H1 (cell line): Measurements from ENCODE around the gene TMPRSS13. TPM values are rescaled to one million over a fixed set of nuclear protein-coding genes. Genes with fewer than 3 reads are reported as not detected.
A peak's percentile ranks its signal among the peaks of the same experiment; 100 is the strongest.

Source experiments
- CTCF ChIA-PET: fragments of 300-600 bp; sonication (Branson Sonifier 250); formaldehyde crosslinking; loops from one replicate; lab custom pipeline; 2021; ENCODE audit not compliant: partially characterized antibody; lab: Charles Lee
- POLR2A ChIA-PET: fragments of 300-600 bp; sonication (Branson Sonifier 250); formaldehyde crosslinking; loops from one replicate; lab custom pipeline; 2021; ENCODE audit warnings: inconsistent platforms; ENCODE audit not compliant: partially characterized antibody; lab: Charles Lee
- DNase-seq, 2 experiments: peaks; one replicate each; pipeline versions ENCODE4 v3.0.0 to v3.0.0-alpha.2; 2010 to 2022; ENCODE audit warnings: low spot score in 2 of 2, low read depth in 1 of 2, mixed read lengths in 1 of 2
- FAIRE-seq: peaks from 2 replicates; lab custom pipeline; 2011; peaks lifted over from hg19 to GRCh38; lab: Jason Lieb, UNC
- H2AFZ ChIP-seq: 2 replicates; pipeline ENCODE4 v1.8.1; 2012; ENCODE audit warnings: low read length, inconsistent platforms
- H2AK5ac ChIP-seq: 2 replicates; pipeline ENCODE4 v1.6.1; 2013; ENCODE audit warnings: low read depth, low read length
- H2BK120ac ChIP-seq: replicated peaks from 2 replicates; pipeline ENCODE3; 2013; ENCODE audit warnings: low read depth, low read length, inconsistent platforms
- H2BK12ac ChIP-seq: 2 replicates; pipeline ENCODE4 v1.6.1; 2013; ENCODE audit warnings: low read depth, low read length
- H2BK15ac ChIP-seq: 2 replicates; pipeline ENCODE4 v1.6.1; 2013; ENCODE audit warnings: low read length
- H2BK20ac ChIP-seq: 2 replicates; pipeline ENCODE4 v1.6.1; 2013; ENCODE audit warnings: low read length
- H2BK5ac ChIP-seq: 2 replicates; pipeline ENCODE4 v1.6.1; 2013; ENCODE audit warnings: low read depth, low read length
- H3K14ac ChIP-seq: 2 replicates; pipeline ENCODE4 v1.6.1; 2013; ENCODE audit warnings: inconsistent platforms; ENCODE audit not compliant: insufficient read length
- H3K18ac ChIP-seq: 2 replicates; pipeline ENCODE4 v1.6.1; 2013; ENCODE audit warnings: low read length; ENCODE audit errors: extremely low read depth
- H3K23ac ChIP-seq: 2 replicates; pipeline ENCODE4 v1.6.1; 2013; ENCODE audit warnings: inconsistent platforms; ENCODE audit not compliant: insufficient read length
- H3K23me2 ChIP-seq: 2 replicates; pipeline ENCODE4 v1.6.1; 2013; ENCODE audit warnings: low read depth, low read length
- H3K27ac ChIP-seq: 2 replicates; pipeline ENCODE4 v1.6.1; 2011; ENCODE audit warnings: low read depth, low read length, inconsistent platforms
- H3K27me3 ChIP-seq, 4 experiments: replicated peaks in 1 of 4; 1 replicate in 1 of 4; 2 replicates in 3 of 4; pipeline versions ENCODE4 v1.6.1 to v1.8.1; 2011 to 2013; ENCODE audit warnings: low read length in 3 of 4, mild to moderate bottlenecking in 3 of 4, inconsistent platforms in 2 of 4, mixed read lengths in 2 of 4, moderate library complexity in 1 of 4; ENCODE audit not compliant: control insufficient read depth in 3 of 4, insufficient read depth in 3 of 4; ENCODE audit errors: extremely low read depth in 1 of 4
- H3K36me3 ChIP-seq, 4 experiments: 2 replicates each; pipeline versions ENCODE4 v1.6.1 to v1.8.1; 2011 to 2013; ENCODE audit warnings: mild to moderate bottlenecking in 4 of 4, low read length in 3 of 4, moderate library complexity in 2 of 4, control low read depth in 1 of 4, inconsistent platforms in 1 of 4; ENCODE audit not compliant: insufficient read depth in 4 of 4, control insufficient read depth in 2 of 4
- H3K4ac ChIP-seq: replicated peaks from 2 replicates; pipeline ENCODE3; 2013; ENCODE audit warnings: low read length, low read depth, mixed read lengths, inconsistent platforms; ENCODE audit not compliant: insufficient read length
- H3K4me1 ChIP-seq, 4 experiments: replicated peaks in 1 of 4; 1 replicate in 1 of 4; 2 replicates in 3 of 4; pipeline versions ENCODE4 v1.6.1 to v1.8.1; 2011 to 2013; ENCODE audit warnings: low read length in 3 of 4, inconsistent platforms in 2 of 4, mixed read lengths in 1 of 4; ENCODE audit not compliant: insufficient read depth in 4 of 4, control insufficient read depth in 3 of 4
- H3K4me2 ChIP-seq, 2 experiments: 2 replicates each; pipeline versions ENCODE4 v1.6.1 to v1.8.1; 2011 to 2013; ENCODE audit warnings: low read depth in 2 of 2, low read length in 2 of 2, control low read depth in 1 of 2, inconsistent platforms in 1 of 2, mild to moderate bottlenecking in 1 of 2; ENCODE audit not compliant: insufficient read depth in 1 of 2
- H3K4me3 ChIP-seq, 4 experiments: fragments of 200-600, 300-600 bp in 1 of 4; sonication (generic), shearing (Covaris generic), sonication (Bioruptor Twin) in 1 of 4; 2 replicates each; pipeline versions ENCODE4 v1.5.1 to v1.8.1; 2011 to 2016; ENCODE audit warnings: low read length in 4 of 4, low read depth in 3 of 4, control low read depth in 2 of 4, inconsistent platforms in 2 of 4, mild to moderate bottlenecking in 2 of 4, mixed read lengths in 1 of 4, moderate library complexity in 1 of 4; ENCODE audit not compliant: insufficient read depth in 2 of 4; ENCODE audit errors: extremely low read depth in 1 of 4
- H3K56ac ChIP-seq: replicated peaks from 2 replicates; pipeline ENCODE3; 2013; ENCODE audit warnings: low read depth, mild to moderate bottlenecking, mixed read lengths, low read length, inconsistent platforms; ENCODE audit not compliant: insufficient read length
- H3K79me1 ChIP-seq: 2 replicates; pipeline ENCODE4 v1.6.1; 2013; ENCODE audit warnings: low read depth, low read length, control low read depth
- H3K79me2 ChIP-seq, 2 experiments: 2 replicates each; pipeline versions ENCODE4 v1.6.1 to v1.8.1; 2012 to 2013; ENCODE audit warnings: low read length in 2 of 2, mild to moderate bottlenecking in 2 of 2, inconsistent platforms in 1 of 2; ENCODE audit not compliant: insufficient read depth in 2 of 2, control insufficient read depth in 1 of 2
- H3K9ac ChIP-seq, 4 experiments: replicated peaks in 1 of 4; 1 replicate in 1 of 4; 2 replicates in 3 of 4; pipeline versions ENCODE4 v1.6.1 to v1.8.1; 2011 to 2013; ENCODE audit warnings: low read depth in 3 of 4, low read length in 3 of 4, control low read depth in 2 of 4, mild to moderate bottlenecking in 2 of 4, moderate library complexity in 2 of 4, inconsistent platforms in 1 of 4; ENCODE audit errors: extremely low read depth in 1 of 4
- H3K9me3 ChIP-seq, 2 experiments: 2 replicates each; pipeline versions ENCODE4 v1.6.1 to v1.8.1; 2012 to 2013; ENCODE audit warnings: mild to moderate bottlenecking in 2 of 2, moderate library complexity in 2 of 2, control low read depth in 1 of 2, inconsistent platforms in 1 of 2, low read depth in 1 of 2, low read length in 1 of 2, mixed read lengths in 1 of 2; ENCODE audit not compliant: insufficient read depth in 2 of 2
- H4K20me1 ChIP-seq, 2 experiments: replicated peaks in 1 of 2; 2 replicates each; pipeline versions ENCODE3 to v1.8.1; 2011 to 2013; ENCODE audit warnings: inconsistent platforms in 2 of 2, low read length in 2 of 2, mild to moderate bottlenecking in 1 of 2; ENCODE audit not compliant: insufficient read depth in 2 of 2, control insufficient read depth in 1 of 2
- H4K5ac ChIP-seq: 2 replicates; pipeline ENCODE4 v1.6.1; 2013; ENCODE audit warnings: low read length, low read depth, mixed read lengths, inconsistent platforms; ENCODE audit not compliant: insufficient read length
- H4K8ac ChIP-seq: 2 replicates; pipeline ENCODE4 v1.8.0; 2013; ENCODE audit warnings: mild to moderate bottlenecking, moderate library complexity, low read length, inconsistent platforms; ENCODE audit not compliant: insufficient read depth; ENCODE audit errors: extremely low read depth
- H4K91ac ChIP-seq: replicated peaks from 2 replicates; pipeline ENCODE3; 2013; ENCODE audit warnings: low read length, mixed read lengths, inconsistent platforms; ENCODE audit not compliant: insufficient read length
- ASH2L ChIP-seq: fragments of 200-600, 300-600 bp; sonication (generic); IDR thresholded peaks from one replicate; pipeline ENCODE4 v1.7.1; 2017; ENCODE audit warnings: low read length
- RFX5 ChIP-seq: IDR thresholded peaks from 2 replicates; pipeline ENCODE4 v1.6.1; 2011; ENCODE audit warnings: low read depth, low read length, improper control_type of control experiment, borderline replicate concordance
- SIN3A ChIP-seq, 2 experiments: IDR thresholded peaks in 1 of 2; conservative IDR thresholded peaks in 1 of 2; 2 replicates each; pipeline ENCODE4 v1.6.1; 2011 to 2012; ENCODE audit warnings: low read length in 2 of 2, improper control_type of control experiment in 1 of 2, low read depth in 1 of 2, mild to moderate bottlenecking in 1 of 2
- SIRT6 ChIP-seq: IDR thresholded peaks from one replicate; pipeline ENCODE4 v1.7.1; 2012; ENCODE audit warnings: low read length, inconsistent platforms
- SP1 ChIP-seq: IDR thresholded peaks from 2 replicates; pipeline ENCODE4 v1.6.1; 2011; ENCODE audit warnings: low read depth, low read length
- TAF1 ChIP-seq: IDR thresholded peaks from 2 replicates; pipeline ENCODE4 v1.6.1; 2011; ENCODE audit warnings: mild to moderate bottlenecking, low read depth, low read length
- TBP ChIP-seq: IDR thresholded peaks from 2 replicates; pipeline ENCODE4 v1.6.1; 2011; ENCODE audit warnings: low read depth, low read length, improper control_type of control experiment
- TCF12 ChIP-seq: IDR thresholded peaks from 2 replicates; pipeline ENCODE4 v1.6.1; 2011; ENCODE audit warnings: low read depth, mild to moderate bottlenecking, low read length
- YY1 ChIP-seq: IDR thresholded peaks from 2 replicates; pipeline ENCODE4 v1.6.1; 2011; ENCODE audit warnings: low read depth, mild to moderate bottlenecking, low read length
- WGBS, 2 experiments: shearing (Covaris generic) in 1 of 2; methylation state at CpG; one replicate each; pipeline versions ENCODE4 v1.1.6 to v1.1.7; 2013 to 2015; ENCODE audit warnings: low lambda C conversion rate in 2 of 2, mixed read lengths in 2 of 2, inconsistent platforms in 1 of 2, low coverage in 1 of 2, missing lambda C conversion rate in 1 of 2; ENCODE audit not compliant: insufficient replicate concordance in 2 of 2, insufficient coverage in 1 of 2, insufficient read length in 1 of 2; ENCODE audit errors: extremely low coverage in 1 of 2, missing lambda C conversion rate in 1 of 2; 5-methylcytosine and 5-hydroxymethylcytosine counted together
- polyA plus RNA-seq, 7 experiments: library from polyadenylated mRNA; depleted of rRNA in 3 of 7; stranded (reverse) in 5 of 7; unstranded in 2 of 7; fragments of >200 nt in 5 of 7; fragments of 200-250 nt in 2 of 7; gene quantifications; 1 replicate in 5 of 7; 2 replicates in 1 of 7; 4 replicates in 1 of 7; pipeline versions ENCODE4 v1.2.1 to v1.2.3, GENCODE V29; 2011 to 2013; ENCODE audit warnings: missing spikeins in 2 of 7, mixed read lengths in 2 of 7
- total RNA-seq: library from RNA; stranded (reverse); fragmentation: NEBNext Ultra II Directional; extraction: Animal tissue kit (Norgen Biotek cat#: 25700); gene quantifications from 2 replicates; pipeline ENCODE4 v1.2.1, GENCODE V29; 2021
- TF ChIP-seq, protein P1 (sequence below): IDR thresholded peaks from 2 replicates; pipeline ENCODE4 v1.6.1; 2012; ENCODE audit warnings: inconsistent platforms

Gene TMPRSS13
- total and polyA plus RNA-seq, 2 of the 8 experiments (the other 6 are each of a cell fraction or from before 2014, with no cell fraction given), result 0.61 to 0.79 TPM

DNA sequence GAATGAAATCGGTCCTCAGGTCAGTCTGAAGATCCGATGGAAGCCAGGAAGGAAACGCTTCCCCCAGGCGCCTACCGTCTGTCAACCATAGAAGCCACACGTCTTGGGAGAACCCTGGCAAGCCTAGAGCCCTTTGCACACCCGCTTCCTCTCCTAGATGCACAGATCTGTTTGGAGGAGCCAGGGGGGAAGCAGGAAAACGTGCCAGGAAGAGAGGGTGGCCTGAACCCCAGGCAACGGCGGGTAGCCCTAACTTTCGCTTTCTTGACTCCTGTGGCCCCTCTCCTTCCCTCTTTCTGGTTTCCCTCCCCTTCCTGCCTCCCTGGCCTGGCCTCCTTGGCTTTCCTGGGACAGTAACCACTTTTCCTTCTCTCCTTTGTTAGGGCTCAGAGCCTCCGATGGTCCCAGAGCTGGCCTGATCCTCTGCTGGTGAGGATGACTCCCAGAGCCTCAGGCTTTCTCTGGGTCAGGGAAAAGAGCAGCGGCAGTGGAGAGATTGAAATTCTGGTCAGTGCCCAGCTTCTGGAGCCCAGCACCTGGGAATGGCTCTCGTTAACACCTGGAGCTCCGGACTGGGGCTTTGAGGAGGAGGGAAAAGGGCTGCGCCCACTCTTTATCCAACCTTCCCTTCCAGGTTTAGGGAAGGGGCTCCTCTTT lies 54.8 kb downstream of the TMPRSS13 start:
- Histone ChIP-seq H3K27ac (no peak overlapping the region), H3K27me3 (peaks cover 0 to 16% (median 13%) of the 10 kb centered on the region in 4 experiments; a peak in 4 of 7 replicates), H4K8ac (peak overlapping the region; percentile 66; the same call in 1 of the 2 replicates), H4K20me1 (peaks cover 8 to 12% of the 10 kb centered on the region in 2 experiments), H3K4ac (no peak overlapping the region), H3K23me2 (peaks cover 25% of the 10 kb centered on the region)
- DNase-seq, result peak in 1 of 2 experiments; percentile 63
- 51% methylated on average over 16 of the region's 16 CpGs; no CpG with 5 or more reads in 1 of the 2 experiments for WGBS, 2 experiments
- TF ChIP-seq RFX5 (no peak), TBP (0 out of 2 replicates have a peak, but pooled peaks have one; percentile 15), TCF12 (peak; percentile 73; the same call in 1 of the 2 replicates), YY1 (peak; percentile 51; the same call in 1 of the 2 replicates), SIN3A (conservative IDR thresholded peaks at IDR 0.05 in 1 of 2, IDR thresholded peaks at IDR 0.05 in 1 of 2; ENCODE audit: low read depth in 1 of 2, low read length in 2 of 2) (0 out of 4 replicates have a peak, but pooled peaks of 1 of the 2 experiments have one; percentile 47), TAF1 (0 out of 2 replicates have a peak, but pooled peaks have one; percentile 27), SP1 (peak; percentile 99), ASH2L (peak; percentile 29), SIRT6 (no peak)
- TF ChIP-seq, protein P1, sequence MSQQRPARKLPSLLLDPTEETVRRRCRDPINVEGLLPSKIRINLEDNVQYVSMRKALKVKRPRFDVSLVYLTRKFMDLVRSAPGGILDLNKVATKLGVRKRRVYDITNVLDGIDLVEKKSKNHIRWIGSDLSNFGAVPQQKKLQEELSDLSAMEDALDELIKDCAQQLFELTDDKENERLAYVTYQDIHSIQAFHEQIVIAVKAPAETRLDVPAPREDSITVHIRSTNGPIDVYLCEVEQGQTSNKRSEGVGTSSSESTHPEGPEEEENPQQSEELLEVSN, result 0 out of 2 replicates have a peak, but pooled peaks have one; percentile 10
- TF ChIP-seq, all 59 proteins: peak for 8
- Histone ChIP-seq H3K4me2 (peak overlapping the region; percentile 99 to 100), H3K4me3 (peak overlapping the region; percentile 16 to 96 (median 63); a peak in 7 of 8 replicates), H4K5ac (no peak overlapping the region), H2BK12ac (no peak overlapping the region), H3K14ac (no peak overlapping the region), H2BK120ac (no peak overlapping the region), H3K79me2 (peaks cover 0 to 39% of the 10 kb centered on the region in 2 experiments; a peak in 1 of 4 replicates), H3K9ac (peak overlapping the region in 1 of 4 experiments; percentile 60; a peak in 3 of 7 replicates), H2BK15ac (no peak overlapping the region), H3K4me1 (peaks cover 12 to 40% (median 31%) of the 10 kb centered on the region in 4 experiments), H3K79me1 (peaks cover 9% of the 10 kb centered on the region), H2BK5ac (peak overlapping the region; percentile 4; the same call in 1 of the 2 replicates), H3K18ac (peak overlapping the region; percentile 75; the same call in 1 of the 2 replicates), H2BK20ac (no peak overlapping the region; the same call in 1 of the 2 replicates), H3K9me3 (no peaks in the 10 kb centered on the region), H4K91ac (peak overlapping the region; percentile 2), H2AFZ (0 out of 2 replicates have a peak overlapping the region, but pooled peaks have one; percentile 14), H3K23ac (no peak overlapping the region), H2AK5ac (peak overlapping the region; percentile 45; the same call in 1 of the 2 replicates), H3K36me3 (no peaks in the 10 kb centered on the region), H3K56ac (no peak overlapping the region)
- FAIRE-seq, result no peak
- CTCF ChIA-PET, result interaction anchor here (2.0 kb wide), 1 partner anchor 31 kb away, joined by 6 read pairs; no protein-coding TSS in a partner anchor
- POLR2A ChIA-PET, result interaction anchor here (1.2 kb wide), 1 partner anchor 19 kb away, joined by 4 read pairs; no protein-coding TSS in a partner anchor
